HCEC 1CT (cell line): Measurements from ENCODE around the gene TJP1.
"Not testable (repeated sequence)": the region's sequence is repeated elsewhere in the genome, so short reads cannot be mapped to it uniquely, and the experiment has no call there.

Experiments used
- DNase-seq: peaks from one replicate; pipeline ENCODE4 v3.0.0-alpha.2; 2017

Gene TJP1

GRCh38 chr15:29749365-29750086 lies 72.7 kb downstream of the TJP1 start:
- DNase-seq, result no peak

- peak; percentile 27 for DNase-seq
Measured at GRCh38 chr15:29747837-29748417, 74.3 kb downstream of the TJP1 start.

GRCh38 chr15:29743475-29743874 lies 78.8 kb downstream of the TJP1 start:
- DNase-seq, result no peak

GRCh38 chr15:29740692-29741311 lies 81.5 kb downstream of the TJP1 start:
- DNase-seq, result no peak

- DNase-seq, result peak; percentile 33
Measured at GRCh38 chr15:29736744-29737020, 85.6 kb downstream of the TJP1 start.

- DNase-seq, result no peak
Measured at GRCh38 chr15:29736012-29736743, 86.1 kb downstream of the TJP1 start.

- DNase-seq, result peak; percentile 60
Measured at GRCh38 chr15:29734917-29735572, 87.2 kb downstream of the TJP1 start.

- DNase-seq, result no peak
Measured at GRCh38 chr15:29731865-29732264, 90.4 kb downstream of the TJP1 start.

GRCh38 chr15:29730471-29730870 lies 91.8 kb downstream of the TJP1 start:
- DNase-seq, result not testable (repeated sequence)

GRCh38 chr15:29728418-29728817 lies 93.8 kb downstream of the TJP1 start:
- DNase-seq, result no peak

GRCh38 chr15:29727871-29728270 lies 94.4 kb downstream of the TJP1 start:
- no peak for DNase-seq

- DNase-seq, result no peak
Measured at GRCh38 chr15:29726553-29726952, 95.7 kb downstream of the TJP1 start.

GRCh38 chr15:29724026-29724425 lies 98.2 kb downstream of the TJP1 start:
- DNase-seq, result no peak

- no peak for DNase-seq
Measured at GRCh38 chr15:29713784-29714183, 108.5 kb downstream of the TJP1 start.

- DNase-seq, result no peak
Measured at GRCh38 chr15:29712149-29712885, 110.0 kb downstream of the TJP1 start.

GRCh38 chr15:29711531-29711930 lies 110.7 kb downstream of the TJP1 start:
- DNase-seq, result no peak

- no peak for DNase-seq
Measured at GRCh38 chr15:29708519-29708918, 113.7 kb downstream of the TJP1 start.

GRCh38 chr15:29704950-29705597 lies 117.2 kb downstream of the TJP1 start:
- no peak for DNase-seq

GRCh38 chr15:29701151-29701550 lies 121.1 kb downstream of the TJP1 start:
- DNase-seq, result no peak

- no peak for DNase-seq
Measured at GRCh38 chr15:29700296-29700695, 122.0 kb downstream of the TJP1 start.

- no peak for DNase-seq
Measured at GRCh38 chr15:29699791-29700190, 122.5 kb downstream of the TJP1 start.
